ENCODE data around the gene HDAC1.
A peak's percentile ranks its signal among the peaks of the same experiment; 100 is the strongest.

HDAC1 gene

GRCh38 chr1:32330558-32331151, 38.8 kb downstream of the HDAC1 start:
- DNase-seq (ENCODE audit: low read depth, low spot score), result no peak

GRCh38 chr1:32331549-32331948, 39.7 kb downstream of the HDAC1 start:
- no peak for DNase-seq (ENCODE audit: low read depth, low spot score)

- DNase-seq (ENCODE audit: low read depth, low spot score), result no peak
Measured at GRCh38 chr1:32332290-32333079, 40.6 kb downstream of the HDAC1 start.

- no peak for DNase-seq (ENCODE audit: low read depth, low spot score)
Measured at GRCh38 chr1:32333251-32333963, 41.5 kb downstream of the HDAC1 start.

- DNase-seq (ENCODE audit: low read depth, low spot score), result no peak
Measured at GRCh38 chr1:32334274-32334861, 42.5 kb downstream of the HDAC1 start.

GRCh38 chr1:32334864-32335534, 43.1 kb downstream of the HDAC1 start:
- DNase-seq (ENCODE audit: low read depth, low spot score), result peak; percentile 29

GRCh38 chr1:32335535-32335789, 43.6 kb downstream of the HDAC1 start:
- DNase-seq (ENCODE audit: low read depth, low spot score), result no peak

- DNase-seq (ENCODE audit: low read depth, low spot score), result peak; percentile 66
Measured at GRCh38 chr1:32335790-32336590, 44.1 kb downstream of the HDAC1 start, which contains the start of gene MARCKSL1. Gene MARCKSL1, minus strand, starts transcription at chr1:32336233. Its CDS starts 200 bp downstream, at chr1:32336033.

GRCh38 chr1:32336591-32336932, 44.7 kb downstream of the HDAC1 start:
- DNase-seq (ENCODE audit: low read depth, low spot score), result no peak

- no peak for DNase-seq (ENCODE audit: low read depth, low spot score)
Measured at GRCh38 chr1:32336963-32337675, 45.2 kb downstream of the HDAC1 start.

GRCh38 chr1:32337855-32338636, 46.2 kb downstream of the HDAC1 start:
- DNase-seq (ENCODE audit: low read depth, low spot score), result no peak

GRCh38 chr1:32338637-32339145, 46.8 kb downstream of the HDAC1 start:
- DNase-seq (ENCODE audit: low read depth, low spot score), result no peak

- DNase-seq (ENCODE audit: low read depth, low spot score), result no peak
Measured at GRCh38 chr1:32339363-32339978, 47.6 kb downstream of the HDAC1 start.

- no peak for DNase-seq (ENCODE audit: low read depth, low spot score)
Measured at GRCh38 chr1:32341186-32341757, 49.4 kb downstream of the HDAC1 start.

- DNase-seq (ENCODE audit: low read depth, low spot score), result no peak
Measured at GRCh38 chr1:32341971-32342370, 50.1 kb downstream of the HDAC1 start.

- no peak for DNase-seq (ENCODE audit: low read depth, low spot score)
Measured at GRCh38 chr1:32342704-32343103, 50.8 kb downstream of the HDAC1 start.

GRCh38 chr1:32345289-32345827, 53.5 kb downstream of the HDAC1 start:
- no peak for DNase-seq (ENCODE audit: low read depth, low spot score)

GRCh38 chr1:32346532-32347157, 54.8 kb downstream of the HDAC1 start:
- DNase-seq (ENCODE audit: low read depth, low spot score), result no peak
